Tibial artery (tissue), 4 donors: ENCODE measurements around the gene DHX29.

ENCODE experiments used
- DNase-seq, 2 donors: peaks; one replicate each; pipeline ENCODE4 v3.0.0-alpha.2; 2019
- H3K27ac ChIP-seq, 2 donors: fragments of 200-600 bp; sonication (generic) in 1 of 2; 1 replicate in 1 of 2; 2 replicates in 1 of 2; pipeline ENCODE4 v1.5.1; 2018 to 2019; ENCODE audit warnings: mild to moderate bottlenecking in 1 of 2
- H3K27me3 ChIP-seq, 2 donors: fragments of 200-600 bp; sonication (generic) in 1 of 2; one replicate each; pipeline versions ENCODE4 v1.5.1 to v1.6.0; 2016 to 2019
- H3K36me3 ChIP-seq, 3 donors: fragments of 200-600 bp; sonication (generic) in 2 of 3; one replicate each; pipeline ENCODE4 v1.5.1; 2016 to 2019; ENCODE audit warnings: mild to moderate bottlenecking in 2 of 3
- H3K4me1 ChIP-seq, 4 donors: fragments of 200-600 bp; sonication (generic) in 2 of 4; 1 replicate in 3 of 4; 2 replicates in 1 of 4; pipeline ENCODE4 v1.5.1; 2016 to 2019
- H3K4me3 ChIP-seq, 2 donors: fragments of 200-600 bp; sonication (generic) in 1 of 2; 1 replicate in 1 of 2; 2 replicates in 1 of 2; pipeline ENCODE4 v1.5.1; 2018 to 2019; ENCODE audit warnings: mild to moderate bottlenecking in 2 of 2
- H3K9me3 ChIP-seq, 3 donors: fragments of 200-600 bp; sonication (generic) in 1 of 3; one replicate each; pipeline ENCODE4 v1.5.1; 2016 to 2019
- CTCF ChIP-seq, 2 experiments: fragments of 200-600 bp in 1 of 2; fragments of 450-650 bp in 1 of 2; IDR thresholded peaks; one replicate each; pipeline ENCODE4 v1.5.1; 2017 to 2019; ENCODE audit warnings: antibody characterized with exemption in 2 of 2, mild to moderate bottlenecking in 1 of 2, moderate library complexity in 1 of 2
- intact Hi-C: fragments of 100-400 bp; cut with DNase I; formaldehyde crosslinking; loops from one replicate; pipeline ENCODE4 v1.15.0; 2023; ENCODE audit warnings: low total_unique reads

Gene DHX29

GRCh38 chr5:55307383-55308253 lies at the start of gene DHX29, which contains the start of gene MTREX:
DHX29 (minus strand) TSS chr5:55307694; CDS start chr5:55307573, 121 bp downstream.
MTREX (plus strand) TSS chr5:55307989; CDS start chr5:55308014, 25 bp downstream.
- TF ChIP-seq CTCF (IDR thresholded peaks at IDR 0.05), result peak in 1 of 2 experiments; percentile 13
- H3K27ac ChIP-seq, result peak within 1 kb of the TSS; percentile 88 to 90
- DNase-seq, result peak; percentile 93 to 96
- H3K4me3 ChIP-seq, result peak within 1 kb of the TSS; percentile 64 to 83
- intact Hi-C loops, result no loop called here
- H3K36me3 ChIP-seq, result no peaks in the 10 kb centered on the region
- H3K4me1 ChIP-seq, result peaks cover 0 to 76% (median 39%) of the 10 kb centered on the region in 4 donors
- no peaks in the 10 kb centered on the region for H3K27me3 ChIP-seq
- no peaks in the 10 kb centered on the region for H3K9me3 ChIP-seq

DNA sequence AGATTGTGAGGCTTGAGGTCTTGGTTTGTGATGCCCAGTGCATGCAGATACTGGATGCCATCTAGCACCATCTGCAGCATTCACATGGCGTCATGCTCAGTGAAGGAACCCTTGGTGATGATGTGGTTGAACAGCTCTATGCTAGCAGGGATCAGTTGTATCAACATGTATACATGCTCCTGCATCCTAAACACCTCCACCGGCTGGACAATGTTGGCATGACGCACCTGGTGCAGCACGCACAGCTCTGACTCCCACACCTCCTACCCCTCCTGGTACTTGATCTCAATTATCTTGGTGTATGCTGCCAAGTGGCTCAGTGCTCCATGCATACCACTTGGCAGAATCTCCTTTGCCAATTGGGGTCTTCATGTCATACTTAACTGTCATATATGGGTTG lies 49.4 kb upstream of the DHX29 start:
- no peak for TF ChIP-seq CTCF (IDR thresholded peaks at IDR 0.05)
- intact Hi-C loops, result no loop called here
- Histone ChIP-seq H3K27me3 (no peaks in the 10 kb centered on the region), H3K9me3 (no peaks in the 10 kb centered on the region), H3K27ac (no peak overlapping the region), H3K4me1 (peaks cover 0 to 4% (median 0%) of the 10 kb centered on the region in 4 donors), H3K4me3 (no peak overlapping the region), H3K36me3 (peaks cover 43 to 71% (median 48%) of the 10 kb centered on the region in 3 donors)
- DNase-seq, result no peak

GRCh38 chr5:55350754-55351153 lies 43.3 kb upstream of the DHX29 start:
- H3K36me3 ChIP-seq, result peaks cover 59 to 85% (median 76%) of the 10 kb centered on the region in 3 donors
- H3K4me1 ChIP-seq, result no peaks in the 10 kb centered on the region
- no peak for TF ChIP-seq CTCF (IDR thresholded peaks at IDR 0.05)
- no peak for DNase-seq
- intact Hi-C loops, result no loop called here
- H3K4me3 ChIP-seq, result no peak overlapping the region
- H3K9me3 ChIP-seq, result no peaks in the 10 kb centered on the region
- H3K27me3 ChIP-seq, result no peaks in the 10 kb centered on the region
- H3K27ac ChIP-seq, result no peak overlapping the region

GRCh38 chr5:55347786-55348185 lies 40.3 kb upstream of the DHX29 start:
- peaks cover 0 to 21% (median 4%) of the 10 kb centered on the region in 4 donors for H3K4me1 ChIP-seq
- intact Hi-C loops, result loop anchor here (5.0 kb wide), 1 partner anchor 55 kb away; no protein-coding TSS in a partner anchor
- no peak for TF ChIP-seq CTCF (IDR thresholded peaks at IDR 0.05)
- no peak overlapping the region for H3K4me3 ChIP-seq
- no peak overlapping the region for H3K27ac ChIP-seq
- H3K9me3 ChIP-seq, result no peaks in the 10 kb centered on the region
- no peak for DNase-seq
- no peaks in the 10 kb centered on the region for H3K27me3 ChIP-seq
- H3K36me3 ChIP-seq, result peaks cover 54 to 64% (median 57%) of the 10 kb centered on the region in 3 donors

DNA sequence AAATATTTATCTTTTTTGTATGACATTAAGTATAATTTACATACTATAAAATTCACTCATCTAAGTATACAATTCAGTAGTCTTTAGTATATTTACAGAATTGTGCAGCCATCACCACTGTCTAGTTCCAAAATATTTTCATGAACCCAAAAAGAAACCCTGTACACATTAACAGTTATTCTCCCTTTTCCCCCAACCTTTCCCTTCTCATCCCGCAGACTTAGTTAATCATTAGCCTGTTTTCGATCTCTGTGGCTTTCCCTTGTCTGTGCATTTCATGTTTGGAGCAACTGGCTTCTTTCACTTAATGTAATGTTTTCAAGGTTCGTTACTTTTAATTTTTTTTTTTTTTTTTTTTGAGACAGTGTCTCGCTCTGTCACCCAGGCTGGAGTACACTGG lies 37.8 kb upstream of the DHX29 start:
- H3K36me3 ChIP-seq, result peaks cover 44 to 51% (median 45%) of the 10 kb centered on the region in 3 donors

More for the DNA sequence above, 37.8 kb upstream of the DHX29 start:
- peaks cover 0 to 26% (median 7%) of the 10 kb centered on the region in 4 donors for H3K4me1 ChIP-seq
- H3K27me3 ChIP-seq, result no peaks in the 10 kb centered on the region
- no peak for TF ChIP-seq CTCF (IDR thresholded peaks at IDR 0.05)
- DNase-seq, result no peak
- no peaks in the 10 kb centered on the region for H3K9me3 ChIP-seq
- no peak overlapping the region for H3K4me3 ChIP-seq
- intact Hi-C loops, result loop anchor here (5.0 kb wide), 1 partner anchor 57 kb away; no protein-coding TSS in a partner anchor
- H3K27ac ChIP-seq, result no peak overlapping the region
